ENCODE data around the gene HAUS6. TPM values are rescaled to one million over a fixed set of nuclear protein-coding genes. Genes with fewer than 3 reads are reported as not detected.

Gene HAUS6
- total and polyA plus RNA-seq, 2 of the 8 experiments (the other 6 are each of a cell fraction or from before 2014, with no cell fraction given) = 11.7 to 52.4 TPM

- Histone ChIP-seq H4K5ac (ENCODE audit: insufficient read length, low read depth, low read length) (no peak overlapping the region), H3K23ac (ENCODE audit: insufficient read length) (no peak overlapping the region), H3K4ac (replicated peaks; ENCODE audit: insufficient read length, low read depth, low read length) (no peak overlapping the region), H3K14ac (ENCODE audit: insufficient read length) (no peak overlapping the region), H4K8ac (ENCODE audit: extremely low read depth, insufficient read depth, low read length) (no peak overlapping the region), H3K18ac (ENCODE audit: extremely low read depth, low read length) (no peak overlapping the region), H3K23me2 (ENCODE audit: low read depth, low read length) (no peaks in the 10 kb centered on the region), H3K9ac (replicated peaks in 1 of 4; ENCODE audit: extremely low read depth in 1 of 4, low read depth in 3 of 4, low read length in 3 of 4) (no peak overlapping the region), H2BK5ac (ENCODE audit: low read depth, low read length) (no peak overlapping the region), H2BK15ac (ENCODE audit: low read length) (no peak overlapping the region), H3K79me1 (ENCODE audit: low read depth, low read length) (no peaks in the 10 kb centered on the region), H3K4me3 (ENCODE audit: extremely low read depth in 1 of 4, insufficient read depth in 2 of 4, low read depth in 3 of 4, low read length in 4 of 4) (no peak overlapping the region), H2BK12ac (ENCODE audit: low read depth, low read length) (no peak overlapping the region), H3K4me1 (replicated peaks in 1 of 4; ENCODE audit: control insufficient read depth in 3 of 4, insufficient read depth in 4 of 4, low read length in 3 of 4) (0 out of 7 replicates have a peak, but pooled peaks cover 0 to 1% (median 0%) of the 10 kb centered on the region in 4 experiments), H4K20me1 (replicated peaks in 1 of 2; ENCODE audit: control insufficient read depth in 1 of 2, insufficient read depth in 2 of 2, low read length in 2 of 2) (peaks cover 0 to 5% of the 10 kb centered on the region in 2 experiments), H4K91ac (replicated peaks; ENCODE audit: insufficient read length, low read length) (no peak overlapping the region), H3K36me3 (ENCODE audit: control insufficient read depth in 2 of 4, insufficient read depth in 4 of 4, low read length in 3 of 4) (peaks cover 29 to 92% (median 70%) of the 10 kb centered on the region in 4 experiments), H3K27ac (ENCODE audit: low read depth, low read length) (no peak overlapping the region), H3K4me2 (ENCODE audit: insufficient read depth in 1 of 2, low read depth in 2 of 2, low read length in 2 of 2) (no peak overlapping the region), H2BK20ac (ENCODE audit: low read length) (no peak overlapping the region), H3K27me3 (replicated peaks in 1 of 4; ENCODE audit: control insufficient read depth in 3 of 4, extremely low read depth in 1 of 4, insufficient read depth in 3 of 4, low read length in 3 of 4) (no peaks in the 10 kb centered on the region), H2BK120ac (replicated peaks; ENCODE audit: low read depth, low read length) (no peak overlapping the region), H3K79me2 (ENCODE audit: control insufficient read depth in 1 of 2, insufficient read depth in 2 of 2, low read length in 2 of 2) (no peaks in the 10 kb centered on the region), H2AFZ (ENCODE audit: low read length) (no peak overlapping the region), H3K56ac (replicated peaks; ENCODE audit: insufficient read length, low read depth, low read length) (no peak overlapping the region), H3K9me3 (ENCODE audit: insufficient read depth in 2 of 2, low read depth in 1 of 2, low read length in 1 of 2) (no peaks in the 10 kb centered on the region), H2AK5ac (ENCODE audit: low read depth, low read length) (no peak overlapping the region)
- DNase-seq (ENCODE audit: low read depth in 1 of 2, low spot score in 2 of 2) (no peak), FAIRE-seq (no peak)
- WGBS, 2 experiments (ENCODE audit: extremely low coverage in 1 of 2, insufficient coverage in 1 of 2, insufficient read length in 1 of 2, insufficient replicate concordance in 2 of 2, low coverage in 1 of 2, low lambda C conversion rate in 2 of 2, missing lambda C conversion rate in 1 of 2) = 90% methylated on average over 7 of the region's 7 CpGs; no CpG with 5 or more reads in 1 of the 2 experiments
- POLR2A ChIA-PET (ENCODE audit: partially characterized antibody) = interaction anchor here (3.3 kb wide), 1 partner anchor 10 kb away, joined by 20 read pairs; no protein-coding TSS in a partner anchor
- no peak for TF ChIP-seq BACH1 (IDR thresholded peaks at IDR 0.05; ENCODE audit: low read length)
- TF ChIP-seq SIX5 (IDR thresholded peaks at IDR 0.05; ENCODE audit: low read depth, low read length) = no peak
- TF ChIP-seq USF2 (IDR thresholded peaks at IDR 0.05; ENCODE audit: low read length) = no peak
- TF ChIP-seq CBX5 (IDR thresholded peaks at IDR 0.05; ENCODE audit: low read depth, low read length) = no peak
- no peak for TF ChIP-seq SP2 (IDR thresholded peaks at IDR 0.05; ENCODE audit: low read length)
- TF ChIP-seq BCL11A (IDR thresholded peaks at IDR 0.05; ENCODE audit: low read depth in 2 of 2, low read length in 2 of 2) = no peak
- no peak for TF ChIP-seq MAFK (IDR thresholded peaks at IDR 0.05; ENCODE audit: low read depth, low read length)
- TF ChIP-seq SAP30 (IDR thresholded peaks at IDR 0.05; ENCODE audit: insufficient read depth, insufficient replicate concordance, low read length) = no peak
- no peak for TF ChIP-seq TCF12 (IDR thresholded peaks at IDR 0.05; ENCODE audit: low read depth, low read length)
- TF ChIP-seq TEAD4 (IDR thresholded peaks at IDR 0.05; ENCODE audit: low read depth, low read length) = no peak
- no peak for TF ChIP-seq CTBP2 (IDR thresholded peaks at IDR 0.05; ENCODE audit: borderline replicate concordance, insufficient read depth, insufficient read length, low read length)
- no peak for TF ChIP-seq CBX8 (IDR thresholded peaks at IDR 0.05; ENCODE audit: borderline replicate concordance, low read depth, low read length)
- TF ChIP-seq POLR2A (IDR thresholded peaks at IDR 0.05; ENCODE audit: control extremely low read depth in 1 of 2, low read depth in 2 of 2, low read length in 2 of 2) = no peak
- CTCF ChIA-PET (ENCODE audit: partially characterized antibody) = interaction anchor here (0.6 to 2.1 kb wide), 3 partner anchors 9 to 55 kb away, joined by 3 to 9 read pairs (median 4); no protein-coding TSS in a partner anchor
Measured at GRCh38 chr9:19119801-19120440, 17.2 kb upstream of the HAUS6 start.
